Neural cell (in vitro differentiated cells): ENCODE measurements around the gene MYO18B.

Experiments used
- CTCF ChIP-seq: fragments of 450-650 bp; IDR thresholded peaks from 2 replicates; pipeline ENCODE4 v1.5.1; 2014; ENCODE audit warnings: antibody characterized with exemption, mild to moderate bottlenecking, moderate library complexity; ENCODE audit not compliant: poor library complexity, severe bottlenecking
- EP300 ChIP-seq: fragments of 450-650 bp; conservative IDR thresholded peaks from 2 replicates; pipeline ENCODE4 v1.6.1; 2014; ENCODE audit warnings: antibody characterized with exemption, mild to moderate bottlenecking, moderate library complexity; ENCODE audit not compliant: poor library complexity, severe bottlenecking
- EZH2 ChIP-seq: fragments of 200-600, 300-800 bp; shearing (Covaris generic), sonication (generic); IDR thresholded peaks from 2 replicates; pipeline ENCODE4 v1.6.1; 2014; ENCODE audit warnings: antibody characterized with exemption, low read length, borderline replicate concordance, mild to moderate bottlenecking; ENCODE audit not compliant: insufficient read depth, poor library complexity, severe bottlenecking
- MXI1 ChIP-seq: fragments of 450-650 bp; conservative IDR thresholded peaks from 2 replicates; pipeline ENCODE4 v1.6.1; 2014; ENCODE audit warnings: antibody characterized with exemption, mild to moderate bottlenecking; ENCODE audit not compliant: poor library complexity, severe bottlenecking
- POLR2AphosphoS5 ChIP-seq: IDR thresholded peaks from 2 replicates; pipeline ENCODE4 v1.6.1; 2012
- RAD21 ChIP-seq: fragments of 450-650 bp; conservative IDR thresholded peaks from 2 replicates; pipeline ENCODE4 v1.6.1; 2014; ENCODE audit warnings: antibody characterized with exemption, mild to moderate bottlenecking, moderate library complexity
- REST ChIP-seq: IDR thresholded peaks from 2 replicates; pipeline ENCODE4 v1.6.1; 2012; ENCODE audit warnings: borderline replicate concordance
- SMC3 ChIP-seq: fragments of 450-650 bp; conservative IDR thresholded peaks from 2 replicates; pipeline ENCODE4 v1.6.1; 2014; ENCODE audit warnings: antibody characterized with exemption, mild to moderate bottlenecking, moderate library complexity; ENCODE audit not compliant: poor library complexity
- TAF1 ChIP-seq: IDR thresholded peaks from 2 replicates; pipeline ENCODE4 v1.6.1; 2012; ENCODE audit warnings: low read depth

GRCh38 chr22:25839755-25840154, 97.8 kb downstream of the MYO18B start:
- TF ChIP-seq CTCF (no peak), REST (no peak), RAD21 (no peak), POLR2AphosphoS5 (no peak), EP300 (no peak), EZH2 (no peak), SMC3 (no peak), MXI1 (no peak), TAF1 (no peak)
